ENCODE measurements around the gene BDKRB1.

Gene BDKRB1

DNA sequence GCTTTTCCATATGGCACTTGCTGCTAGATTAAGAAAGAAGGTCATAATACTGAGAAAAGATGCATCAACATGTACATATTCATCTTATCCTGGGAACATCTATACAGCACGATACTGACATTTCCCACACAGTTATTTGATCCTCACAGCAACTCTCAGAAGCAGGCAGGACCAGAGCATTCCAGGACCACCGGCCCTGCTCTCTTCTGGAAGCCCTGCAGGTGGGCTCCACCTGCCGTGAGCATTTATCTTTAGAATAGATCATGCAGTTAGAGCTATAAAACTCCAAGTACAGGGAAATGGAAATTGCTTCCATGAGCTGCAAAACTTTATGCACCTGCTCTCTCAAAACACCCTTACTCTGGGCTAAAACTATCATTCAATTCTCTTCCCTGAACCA lies 5.5 kb upstream of the BDKRB1 start:
- WGBS (ENCODE audit: insufficient coverage): 67% methylated on average over 3 of the region's 3 CpGs
- ChIA-PET POLR2A (interaction anchor here (0.6 kb wide), 1 partner anchor 183 kb away, joined by 10 read pairs; no protein-coding TSS in a partner anchor), CTCF (no interaction called here)
- H3K4me3 ChIP-seq (ENCODE audit: control insufficient read depth in 1 of 7, extremely low read depth in 1 of 7, insufficient read depth in 4 of 7, low read depth in 2 of 7, low read length in 6 of 7): no peak overlapping the region
- no peaks in the 10 kb centered on the region for H3K4me1 ChIP-seq (ENCODE audit: control extremely low read depth in 1 of 4, control insufficient read depth in 4 of 4, insufficient read depth in 4 of 4, low read length in 3 of 4)
- H3K9me3 ChIP-seq (ENCODE audit: control extremely low read depth in 1 of 5, control insufficient read depth in 4 of 5, insufficient read depth in 2 of 5, low read depth in 1 of 5, low read length in 4 of 5): no peaks in the 10 kb centered on the region
- no peak overlapping the region for H3K27ac ChIP-seq (ENCODE audit: insufficient read depth in 1 of 2, low read depth in 1 of 2, low read length in 2 of 2, poor library complexity in 1 of 2, severe bottlenecking in 2 of 2)
- H3K27me3 ChIP-seq (replicated peaks in 2 of 5; ENCODE audit: control insufficient read depth in 4 of 5, insufficient read depth in 5 of 5, low read length in 4 of 5): peaks cover 0 to 9% (median 3%) of the 10 kb centered on the region in 5 experiments
- no peaks in the 10 kb centered on the region for H3K36me3 ChIP-seq (ENCODE audit: control insufficient read depth in 4 of 4, insufficient read depth in 4 of 4, low read length in 3 of 4)
- DNase-seq: no peak

- CTCF ChIA-PET: no interaction called here
- POLR2A ChIA-PET: no interaction called here
- Histone ChIP-seq H3K4me1 (ENCODE audit: control extremely low read depth in 1 of 4, control insufficient read depth in 4 of 4, insufficient read depth in 4 of 4, low read length in 3 of 4) (no peaks in the 10 kb centered on the region), H3K9me3 (ENCODE audit: control extremely low read depth in 1 of 5, control insufficient read depth in 4 of 5, insufficient read depth in 2 of 5, low read depth in 1 of 5, low read length in 4 of 5) (no peaks in the 10 kb centered on the region), H3K4me3 (ENCODE audit: control insufficient read depth in 1 of 7, extremely low read depth in 1 of 7, insufficient read depth in 4 of 7, low read depth in 2 of 7, low read length in 6 of 7) (no peak overlapping the region), H3K27ac (ENCODE audit: insufficient read depth in 1 of 2, low read depth in 1 of 2, low read length in 2 of 2, poor library complexity in 1 of 2, severe bottlenecking in 2 of 2) (no peak overlapping the region), H3K36me3 (ENCODE audit: control insufficient read depth in 4 of 4, insufficient read depth in 4 of 4, low read length in 3 of 4) (no peaks in the 10 kb centered on the region), H3K27me3 (replicated peaks in 2 of 5; ENCODE audit: control insufficient read depth in 4 of 5, insufficient read depth in 5 of 5, low read length in 4 of 5) (peaks cover 0 to 21% (median 7%) of the 10 kb centered on the region in 5 experiments)
- DNase-seq: no peak
- 95% methylated on average over 2 of the region's 4 CpGs for WGBS (ENCODE audit: insufficient coverage)
These were observed 4.3 kb upstream of the BDKRB1 start for GRCh38 chr14:96251656-96252155.

DNA sequence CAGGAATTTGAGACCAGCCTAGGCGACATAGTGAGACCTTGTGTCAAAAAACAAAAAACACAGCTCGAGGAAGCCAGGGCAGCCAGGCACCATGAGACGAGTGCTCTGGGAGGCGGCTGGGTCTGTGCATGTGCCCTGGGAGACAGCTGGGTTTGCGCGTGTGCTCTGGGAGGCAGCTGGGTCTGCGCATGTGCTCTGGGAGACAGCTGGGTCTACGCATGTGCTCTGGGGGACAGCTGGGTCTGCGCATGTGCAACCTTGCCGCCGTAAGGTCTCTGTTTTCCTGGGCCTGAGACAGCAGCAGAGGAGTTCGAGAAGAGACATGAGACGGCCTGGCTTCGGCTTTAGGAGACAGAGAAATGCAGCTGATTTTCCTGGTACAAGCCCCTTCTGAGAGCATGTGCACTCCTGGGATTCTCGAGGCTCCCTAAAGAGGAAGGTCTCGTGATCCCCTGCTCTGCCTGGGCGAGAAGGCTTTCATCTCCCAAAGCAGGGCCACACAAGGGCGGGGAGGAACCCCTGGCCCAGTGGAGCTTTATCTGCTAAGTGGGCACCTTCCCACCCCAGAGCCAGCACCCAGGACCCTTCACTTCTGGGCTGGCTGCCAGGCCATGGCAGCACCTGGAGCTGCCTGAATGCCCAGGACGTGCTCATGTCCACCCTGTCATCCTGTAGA lies 3.5 kb upstream of the BDKRB1 start:
- ChIA-PET POLR2A (no interaction called here), CTCF (no interaction called here)
- H3K4me1 ChIP-seq (ENCODE audit: control extremely low read depth in 1 of 4, control insufficient read depth in 4 of 4, insufficient read depth in 4 of 4, low read length in 3 of 4): no peaks in the 10 kb centered on the region

DNA sequence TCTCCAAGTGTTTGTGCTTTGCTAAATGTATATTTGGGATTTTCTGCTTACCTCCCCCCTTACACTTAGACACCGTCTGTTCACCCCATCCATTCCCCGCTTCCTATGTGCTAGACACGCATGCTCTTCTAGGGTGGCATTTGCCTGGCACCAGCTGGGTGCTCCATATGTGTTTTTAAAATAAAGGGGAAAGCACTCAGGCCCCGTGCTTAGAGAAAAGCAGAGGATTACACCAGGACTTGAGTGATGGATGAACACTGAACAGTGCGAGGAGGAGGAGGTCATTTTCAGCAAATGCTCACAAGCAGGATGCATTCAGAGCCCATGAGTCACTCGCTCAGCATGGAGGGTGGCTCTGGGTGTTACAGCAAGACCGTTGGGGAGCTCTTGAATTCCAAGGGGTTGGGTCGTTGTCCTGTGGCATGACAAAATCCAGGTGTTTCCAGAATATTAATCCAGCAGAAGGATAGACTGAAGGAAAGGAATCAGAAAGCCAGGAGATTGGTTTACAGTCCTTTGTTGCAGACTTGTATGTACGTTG lies 2.9 kb upstream of the BDKRB1 start:
- CTCF ChIA-PET: no interaction called here
- no peaks in the 10 kb centered on the region for H3K36me3 ChIP-seq (ENCODE audit: control insufficient read depth in 4 of 4, insufficient read depth in 4 of 4, low read length in 3 of 4)
- POLR2A ChIA-PET: interaction anchor here (0.6 kb wide), 1 partner anchor 152 kb away, joined by 3 read pairs; no protein-coding TSS in a partner anchor
- WGBS (ENCODE audit: insufficient coverage): 84% methylated on average over 8 of the region's 9 CpGs
- no peak for DNase-seq
- no peak overlapping the region for H3K27ac ChIP-seq (ENCODE audit: insufficient read depth in 1 of 2, low read depth in 1 of 2, low read length in 2 of 2, poor library complexity in 1 of 2, severe bottlenecking in 2 of 2)
- no peaks in the 10 kb centered on the region for H3K9me3 ChIP-seq (ENCODE audit: control extremely low read depth in 1 of 5, control insufficient read depth in 4 of 5, insufficient read depth in 2 of 5, low read depth in 1 of 5, low read length in 4 of 5)
- no peak overlapping the region for H3K4me3 ChIP-seq (ENCODE audit: control insufficient read depth in 1 of 7, extremely low read depth in 1 of 7, insufficient read depth in 4 of 7, low read depth in 2 of 7, low read length in 6 of 7)
- H3K4me1 ChIP-seq (ENCODE audit: control extremely low read depth in 1 of 4, control insufficient read depth in 4 of 4, insufficient read depth in 4 of 4, low read length in 3 of 4): no peaks in the 10 kb centered on the region
- peaks cover 0 to 33% (median 13%) of the 10 kb centered on the region in 5 experiments for H3K27me3 ChIP-seq (replicated peaks in 2 of 5; ENCODE audit: control insufficient read depth in 4 of 5, insufficient read depth in 5 of 5, low read length in 4 of 5)

More for the DNA sequence above, 3.5 kb upstream of the BDKRB1 start:
- no peaks in the 10 kb centered on the region for H3K9me3 ChIP-seq (ENCODE audit: control extremely low read depth in 1 of 5, control insufficient read depth in 4 of 5, insufficient read depth in 2 of 5, low read depth in 1 of 5, low read length in 4 of 5)
- no peak for DNase-seq
- no peak overlapping the region for H3K4me3 ChIP-seq (ENCODE audit: control insufficient read depth in 1 of 7, extremely low read depth in 1 of 7, insufficient read depth in 4 of 7, low read depth in 2 of 7, low read length in 6 of 7)
- peaks cover 0 to 29% (median 13%) of the 10 kb centered on the region in 5 experiments for H3K27me3 ChIP-seq (replicated peaks in 2 of 5; ENCODE audit: control insufficient read depth in 4 of 5, insufficient read depth in 5 of 5, low read length in 4 of 5)
- WGBS (ENCODE audit: insufficient coverage): 95% methylated on average over 16 of the region's 19 CpGs
- H3K27ac ChIP-seq (ENCODE audit: insufficient read depth in 1 of 2, low read depth in 1 of 2, low read length in 2 of 2, poor library complexity in 1 of 2, severe bottlenecking in 2 of 2): no peak overlapping the region
- H3K36me3 ChIP-seq (ENCODE audit: control insufficient read depth in 4 of 4, insufficient read depth in 4 of 4, low read length in 3 of 4): no peaks in the 10 kb centered on the region

- ChIA-PET CTCF (no interaction called here), POLR2A (no interaction called here)
- WGBS (ENCODE audit: insufficient coverage): 84% methylated on average over 11 of the region's 11 CpGs
- Histone ChIP-seq H3K9me3 (ENCODE audit: control extremely low read depth in 1 of 5, control insufficient read depth in 4 of 5, insufficient read depth in 2 of 5, low read depth in 1 of 5, low read length in 4 of 5) (peaks cover 0 to 1% (median 0%) of the 10 kb centered on the region in 5 experiments), H3K4me1 (ENCODE audit: control extremely low read depth in 1 of 4, control insufficient read depth in 4 of 4, insufficient read depth in 4 of 4, low read length in 3 of 4) (no peaks in the 10 kb centered on the region), H3K36me3 (ENCODE audit: control insufficient read depth in 4 of 4, insufficient read depth in 4 of 4, low read length in 3 of 4) (no peaks in the 10 kb centered on the region), H3K27me3 (replicated peaks in 2 of 5; ENCODE audit: control insufficient read depth in 4 of 5, insufficient read depth in 5 of 5, low read length in 4 of 5) (peaks cover 0 to 38% (median 15%) of the 10 kb centered on the region in 5 experiments), H3K27ac (ENCODE audit: insufficient read depth in 1 of 2, low read depth in 1 of 2, low read length in 2 of 2, poor library complexity in 1 of 2, severe bottlenecking in 2 of 2) (no peak overlapping the region), H3K4me3 (ENCODE audit: control insufficient read depth in 1 of 7, extremely low read depth in 1 of 7, insufficient read depth in 4 of 7, low read depth in 2 of 7, low read length in 6 of 7) (no peak overlapping the region)
- DNase-seq: no peak
These were observed 1.3 kb upstream of the BDKRB1 start for GRCh38 chr14:96254687-96255086.

DNA sequence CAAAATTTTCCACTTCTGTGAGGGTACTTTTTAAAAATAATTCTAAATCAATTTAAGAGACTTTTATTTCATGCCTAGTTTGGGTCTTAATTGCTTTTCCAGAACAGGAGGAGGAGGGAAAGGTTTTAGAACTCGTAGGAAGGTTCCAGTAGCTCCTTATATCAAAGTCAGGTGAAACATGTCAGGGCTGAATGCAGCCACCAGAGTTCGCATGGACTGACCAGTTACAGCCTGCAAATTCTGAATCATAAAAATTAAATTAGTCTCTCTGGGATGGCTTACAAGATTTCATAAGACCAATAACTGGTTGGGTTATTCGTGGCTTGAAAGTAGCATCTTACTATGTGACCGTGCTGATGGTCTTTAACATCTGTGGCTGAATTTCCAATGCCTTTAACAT lies 397 bp downstream of the BDKRB1 start:
- Histone ChIP-seq H3K27me3 (replicated peaks in 2 of 5; ENCODE audit: control insufficient read depth in 4 of 5, insufficient read depth in 5 of 5, low read length in 4 of 5) (peaks cover 0 to 42% (median 16%) of the 10 kb centered on the region in 5 experiments), H3K27ac (ENCODE audit: insufficient read depth in 1 of 2, low read depth in 1 of 2, low read length in 2 of 2, poor library complexity in 1 of 2, severe bottlenecking in 2 of 2) (no peak overlapping the region), H3K4me3 (ENCODE audit: control insufficient read depth in 1 of 7, extremely low read depth in 1 of 7, insufficient read depth in 4 of 7, low read depth in 2 of 7, low read length in 6 of 7) (no peak overlapping the region), H3K9me3 (ENCODE audit: control extremely low read depth in 1 of 5, control insufficient read depth in 4 of 5, insufficient read depth in 2 of 5, low read depth in 1 of 5, low read length in 4 of 5) (peaks cover 0 to 3% (median 0%) of the 10 kb centered on the region in 5 experiments), H3K36me3 (ENCODE audit: control insufficient read depth in 4 of 4, insufficient read depth in 4 of 4, low read length in 3 of 4) (no peaks in the 10 kb centered on the region), H3K4me1 (ENCODE audit: control extremely low read depth in 1 of 4, control insufficient read depth in 4 of 4, insufficient read depth in 4 of 4, low read length in 3 of 4) (no peaks in the 10 kb centered on the region)
- DNase-seq: no peak
- 96% methylated on average over 4 of the region's 4 CpGs for WGBS (ENCODE audit: insufficient coverage)
- ChIA-PET POLR2A (no interaction called here), CTCF (no interaction called here)

GRCh38 chr14:96257056-96257455 lies 1.0 kb downstream of the BDKRB1 start:
- POLR2A ChIA-PET: no interaction called here
- Histone ChIP-seq H3K4me3 (ENCODE audit: control insufficient read depth in 1 of 7, extremely low read depth in 1 of 7, insufficient read depth in 4 of 7, low read depth in 2 of 7, low read length in 6 of 7) (no peak overlapping the region), H3K9me3 (ENCODE audit: control extremely low read depth in 1 of 5, control insufficient read depth in 4 of 5, insufficient read depth in 2 of 5, low read depth in 1 of 5, low read length in 4 of 5) (peaks cover 0 to 3% (median 0%) of the 10 kb centered on the region in 5 experiments), H3K4me1 (ENCODE audit: control extremely low read depth in 1 of 4, control insufficient read depth in 4 of 4, insufficient read depth in 4 of 4, low read length in 3 of 4) (no peaks in the 10 kb centered on the region), H3K36me3 (ENCODE audit: control insufficient read depth in 4 of 4, insufficient read depth in 4 of 4, low read length in 3 of 4) (no peaks in the 10 kb centered on the region), H3K27me3 (replicated peaks in 2 of 5; ENCODE audit: control insufficient read depth in 4 of 5, insufficient read depth in 5 of 5, low read length in 4 of 5) (peaks cover 0 to 48% (median 16%) of the 10 kb centered on the region in 5 experiments), H3K27ac (ENCODE audit: insufficient read depth in 1 of 2, low read depth in 1 of 2, low read length in 2 of 2, poor library complexity in 1 of 2, severe bottlenecking in 2 of 2) (no peak overlapping the region)
- 89% methylated on average over 5 of the region's 8 CpGs for WGBS (ENCODE audit: insufficient coverage)
- DNase-seq: no peak
- CTCF ChIA-PET: no interaction called here

Data from common myeloid progenitor, CD34-positive (primary cell).